Activated T-helper 9 cell treated with anti-CD3 and anti-CD28 coated beads, Interleukin-2, amount 50 U/mL, for 16 hours (primary cell): Measurements from ENCODE around the gene PDS5A.
"Not testable (repeated sequence)": the region's sequence is repeated elsewhere in the genome, so short reads cannot be mapped to it uniquely, and the experiment has no call there.

Experiments
- DNase-seq: peaks from one replicate; pipeline ENCODE4 v3.0.0-alpha.2; 2020; ENCODE audit warnings: low read depth

The PDS5A gene

GRCh38 chr4:39961311-39961877 lies 16.3 kb downstream of the PDS5A start:
- DNase-seq: no peak

GRCh38 chr4:39950861-39951481 lies 26.7 kb downstream of the PDS5A start:
- DNase-seq: no peak

GRCh38 chr4:39947963-39948362 lies 29.7 kb downstream of the PDS5A start:
- DNase-seq: no peak

GRCh38 chr4:39947417-39947816 lies 30.3 kb downstream of the PDS5A start:
- DNase-seq: no peak

- DNase-seq: not testable (repeated sequence)
Measured at GRCh38 chr4:39944245-39944644, 33.5 kb downstream of the PDS5A start.

- DNase-seq: no peak
Measured at GRCh38 chr4:39942507-39942906, 35.2 kb downstream of the PDS5A start.

GRCh38 chr4:39941682-39942217 lies 36.0 kb downstream of the PDS5A start:
- DNase-seq: no peak

- DNase-seq: no peak
Measured at GRCh38 chr4:39937683-39938268, 39.9 kb downstream of the PDS5A start.

- no peak for DNase-seq
Measured at GRCh38 chr4:39936565-39937418, 40.9 kb downstream of the PDS5A start.

GRCh38 chr4:39933671-39934590 lies 43.8 kb downstream of the PDS5A start:
- DNase-seq: no peak

- DNase-seq: no peak
Measured at GRCh38 chr4:39932776-39933402, 44.8 kb downstream of the PDS5A start.

GRCh38 chr4:39931441-39931901 lies 46.2 kb downstream of the PDS5A start:
- no peak for DNase-seq

GRCh38 chr4:39928538-39928937 lies 49.2 kb downstream of the PDS5A start:
- no peak for DNase-seq

GRCh38 chr4:39924014-39924413 lies 53.7 kb downstream of the PDS5A start:
- DNase-seq: no peak

GRCh38 chr4:39922399-39922798 lies 55.3 kb downstream of the PDS5A start:
- no peak for DNase-seq

- DNase-seq: no peak
Measured at GRCh38 chr4:39913471-39913870, 64.2 kb downstream of the PDS5A start.

- DNase-seq: no peak
Measured at GRCh38 chr4:39910064-39910463, 67.6 kb downstream of the PDS5A start.

- no peak for DNase-seq
Measured at GRCh38 chr4:39908284-39908683, 69.4 kb downstream of the PDS5A start.

- DNase-seq: no peak
Measured at GRCh38 chr4:39905656-39906055, 72.1 kb downstream of the PDS5A start.

- not testable (repeated sequence) for DNase-seq
Measured at GRCh38 chr4:39905019-39905418, 72.7 kb downstream of the PDS5A start.

- DNase-seq: no peak
Measured at GRCh38 chr4:39900966-39901365, 76.7 kb downstream of the PDS5A start.
